Stimulated activated CD4-positive, alpha-beta T cell treated with anti-CD3 and anti-CD28 coated beads, Interleukin-12 subunit alpha, Interleukin-12 subunit beta, amount 100 ng/mL, for 4 hours (primary cell): Measurements from ENCODE around the gene PALMD.

Experiments used
- DNase-seq: peaks from one replicate; pipeline ENCODE4 v3.0.0-alpha.2; 2020

The PALMD gene, protein sequence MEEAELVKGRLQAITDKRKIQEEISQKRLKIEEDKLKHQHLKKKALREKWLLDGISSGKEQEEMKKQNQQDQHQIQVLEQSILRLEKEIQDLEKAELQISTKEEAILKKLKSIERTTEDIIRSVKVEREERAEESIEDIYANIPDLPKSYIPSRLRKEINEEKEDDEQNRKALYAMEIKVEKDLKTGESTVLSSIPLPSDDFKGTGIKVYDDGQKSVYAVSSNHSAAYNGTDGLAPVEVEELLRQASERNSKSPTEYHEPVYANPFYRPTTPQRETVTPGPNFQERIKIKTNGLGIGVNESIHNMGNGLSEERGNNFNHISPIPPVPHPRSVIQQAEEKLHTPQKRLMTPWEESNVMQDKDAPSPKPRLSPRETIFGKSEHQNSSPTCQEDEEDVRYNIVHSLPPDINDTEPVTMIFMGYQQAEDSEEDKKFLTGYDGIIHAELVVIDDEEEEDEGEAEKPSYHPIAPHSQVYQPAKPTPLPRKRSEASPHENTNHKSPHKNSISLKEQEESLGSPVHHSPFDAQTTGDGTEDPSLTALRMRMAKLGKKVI

DNA sequence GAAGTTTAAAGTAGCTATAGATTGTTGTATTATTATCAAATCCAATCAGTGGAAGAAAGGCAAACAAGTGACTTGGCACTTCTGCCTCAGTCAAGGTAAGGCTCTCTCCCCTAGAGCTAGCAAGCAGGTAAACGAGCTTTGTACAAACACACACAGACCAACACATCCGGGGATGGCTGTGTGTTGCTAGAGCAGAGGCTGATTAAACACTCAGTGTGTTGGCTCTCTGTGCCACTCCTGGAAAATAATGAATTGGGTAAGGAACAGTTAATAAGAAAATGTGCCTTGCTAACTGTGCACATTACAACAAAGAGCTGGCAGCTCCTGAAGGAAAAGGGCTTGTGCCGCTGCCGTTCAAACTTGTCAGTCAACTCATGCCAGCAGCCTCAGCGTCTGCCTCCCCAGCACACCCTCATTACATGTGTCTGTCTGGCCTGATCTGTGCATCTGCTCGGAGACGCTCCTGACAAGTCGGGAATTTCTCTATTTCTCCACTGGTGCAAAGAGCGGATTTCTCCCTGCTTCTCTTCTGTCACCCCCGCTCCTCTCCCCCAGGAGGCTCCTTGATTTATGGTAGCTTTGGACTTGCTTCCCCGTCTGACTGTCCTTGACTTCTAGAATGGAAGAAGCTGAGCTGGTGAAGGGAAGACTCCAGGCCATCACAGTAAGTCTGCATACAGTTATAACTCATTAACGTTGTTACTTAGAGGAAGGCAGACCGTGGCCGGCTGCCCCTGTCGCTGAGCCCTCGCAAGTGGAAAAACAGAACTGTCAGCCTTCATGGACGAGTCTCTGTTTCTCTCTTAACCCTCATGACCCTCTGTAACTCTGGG lies at the start of gene PALMD:
Gene PALMD, plus strand, starts transcription at position 415 of the 833 bp plus-strand sequence. Its CDS starts 205 bp downstream, at position 620.
- no peak for DNase-seq

DNA sequence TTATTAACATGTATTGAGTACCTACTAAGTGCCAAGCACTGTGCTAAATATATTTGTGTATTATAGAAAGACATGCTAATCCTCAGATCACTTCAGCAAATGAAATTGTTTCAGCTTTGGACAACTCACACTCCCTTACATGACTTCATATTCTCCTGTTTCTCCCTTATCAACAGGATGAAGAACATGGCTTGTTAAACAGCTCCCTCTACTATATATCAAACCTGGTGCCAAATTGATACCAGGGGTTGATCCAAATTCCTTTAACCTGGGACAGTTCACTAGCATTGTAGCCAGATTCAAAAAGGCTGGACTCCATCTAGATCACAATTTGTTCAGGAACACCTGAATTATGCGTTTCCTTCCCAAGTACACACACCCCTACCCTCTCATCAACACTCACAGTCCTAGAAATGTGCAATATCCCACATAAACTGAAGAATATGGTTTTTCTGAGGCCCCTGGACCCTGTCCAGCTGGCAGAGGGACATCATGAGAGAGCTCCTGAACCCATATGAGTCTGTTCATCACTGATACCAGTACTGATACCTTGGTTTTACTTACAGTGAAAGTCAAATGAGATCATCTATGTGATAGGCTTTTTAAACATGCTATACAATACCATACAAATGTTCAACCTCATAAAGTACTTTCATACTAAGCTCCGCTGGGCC lies 47.0 kb upstream of the PALMD start:
- no peak for DNase-seq

DNA sequence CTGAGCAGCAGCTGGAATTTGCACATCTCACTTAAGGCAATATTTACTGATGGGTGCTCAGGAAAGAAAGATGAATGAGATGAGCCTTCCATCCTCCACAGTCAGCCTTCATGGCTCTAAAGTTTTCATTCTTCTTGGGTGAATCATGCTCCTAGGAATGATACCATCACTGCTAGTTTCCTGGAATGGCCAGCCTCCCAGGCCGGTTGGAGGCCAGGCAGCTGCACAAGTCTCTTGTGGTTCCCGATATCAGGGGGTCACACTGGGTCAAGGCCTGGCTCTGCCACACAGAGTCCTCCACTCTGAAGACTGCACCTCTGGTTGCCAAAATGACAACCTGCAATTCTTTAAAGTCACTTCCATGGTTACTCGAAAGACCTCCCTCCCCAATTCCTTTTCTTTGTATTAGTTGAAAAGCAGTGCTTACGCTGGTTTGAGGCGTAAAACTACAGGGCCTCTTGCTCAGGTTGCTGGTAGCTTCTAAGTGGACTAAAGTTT lies 46.2 kb upstream of the PALMD start:
- no peak for DNase-seq

DNA sequence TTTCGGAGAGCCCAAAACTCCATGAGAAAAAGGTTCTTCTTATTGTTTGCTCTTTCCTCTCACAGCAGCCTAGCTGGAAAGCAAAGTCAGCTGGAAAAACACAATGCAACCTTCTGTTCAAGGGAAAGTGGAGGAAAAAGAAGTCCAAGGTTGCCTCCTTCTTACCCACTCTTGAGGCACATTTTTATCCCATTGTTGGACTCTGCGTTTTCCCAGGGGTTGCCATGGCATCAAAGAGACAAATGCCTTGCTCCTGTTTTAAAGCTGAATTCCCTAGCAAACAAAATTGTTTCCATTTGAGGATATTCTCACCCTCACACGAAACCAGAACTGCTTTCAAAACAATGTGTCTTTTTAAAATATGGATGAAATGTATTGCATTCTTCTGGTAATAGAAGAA lies 45.1 kb upstream of the PALMD start:
- DNase-seq: no peak

DNA sequence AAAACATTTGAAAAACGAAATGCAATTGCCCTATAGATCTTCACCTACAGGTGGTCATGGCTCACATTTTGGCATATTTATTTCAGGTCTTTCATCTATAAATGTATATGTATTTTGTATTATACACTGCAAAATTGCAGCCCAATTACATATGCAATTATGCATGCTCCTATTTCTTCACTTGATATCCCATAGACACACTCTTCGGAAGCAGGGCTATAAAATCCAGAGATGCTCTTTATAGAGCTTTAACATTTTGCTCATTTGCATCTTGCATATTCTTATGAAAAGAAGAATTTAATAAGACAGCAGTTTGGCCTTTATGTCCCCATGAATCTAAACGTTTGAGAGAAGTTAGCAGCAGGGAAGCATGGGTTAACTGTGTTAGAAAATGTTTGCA lies 44.7 kb upstream of the PALMD start:
- no peak for DNase-seq

DNA sequence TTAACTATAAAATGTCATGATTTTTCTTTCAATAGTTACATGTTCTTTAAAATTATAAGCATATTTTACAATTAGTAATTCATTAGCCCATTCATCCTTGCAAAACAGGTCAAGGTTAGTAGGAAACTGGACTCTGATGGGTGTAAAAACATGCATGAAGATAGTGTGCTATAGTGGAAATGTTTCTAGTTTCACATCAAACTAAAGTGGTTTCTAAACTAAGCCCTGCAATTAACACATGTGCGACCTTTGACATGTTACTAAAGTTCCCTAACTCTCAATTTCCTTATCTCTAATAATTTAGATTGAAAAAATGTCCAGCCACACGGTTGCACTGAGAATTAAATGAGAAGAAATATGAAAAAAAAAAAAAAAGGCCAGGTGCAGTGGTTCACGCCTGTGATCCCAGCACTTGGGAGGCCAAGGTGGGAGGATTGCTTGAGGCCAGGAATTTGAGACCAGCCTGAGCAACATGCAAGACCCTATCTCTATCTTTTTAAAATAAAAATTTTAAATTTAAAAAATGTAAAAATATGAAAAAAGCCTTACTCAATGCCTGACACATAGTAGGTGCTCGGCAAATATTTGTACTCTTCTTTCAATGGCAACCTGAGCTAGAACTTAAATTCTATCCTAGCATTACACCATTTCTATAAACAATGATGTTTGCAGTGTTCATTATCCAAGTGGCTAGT lies 44.1 kb upstream of the PALMD start:
- no peak for DNase-seq

DNA sequence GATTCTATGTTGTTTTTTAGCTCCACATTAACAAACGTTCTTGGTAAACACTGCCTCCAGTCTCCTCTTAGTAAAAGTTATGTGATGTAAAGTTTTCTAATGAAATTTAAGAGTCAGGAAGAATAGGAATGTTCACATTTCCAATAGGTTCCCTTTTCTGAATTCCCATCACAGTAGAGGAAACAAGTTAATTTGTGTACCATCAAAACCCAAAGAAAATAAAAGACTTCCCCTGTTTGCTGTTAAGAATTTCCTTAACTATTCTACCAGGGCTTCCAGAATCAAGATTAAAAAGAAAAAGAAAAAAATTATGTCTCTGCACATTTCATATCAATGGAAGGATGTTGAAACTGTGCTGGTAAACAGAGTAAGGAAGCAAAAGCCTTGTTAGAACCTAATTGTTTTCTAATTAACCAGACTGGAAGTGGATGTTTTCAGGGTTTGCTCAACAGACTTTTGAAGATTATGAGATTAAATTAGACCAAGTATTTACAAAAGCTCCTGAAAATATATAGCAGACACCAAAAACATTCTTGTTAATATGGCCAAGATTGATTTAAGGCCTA lies 43.4 kb upstream of the PALMD start:
- DNase-seq: no peak

DNA sequence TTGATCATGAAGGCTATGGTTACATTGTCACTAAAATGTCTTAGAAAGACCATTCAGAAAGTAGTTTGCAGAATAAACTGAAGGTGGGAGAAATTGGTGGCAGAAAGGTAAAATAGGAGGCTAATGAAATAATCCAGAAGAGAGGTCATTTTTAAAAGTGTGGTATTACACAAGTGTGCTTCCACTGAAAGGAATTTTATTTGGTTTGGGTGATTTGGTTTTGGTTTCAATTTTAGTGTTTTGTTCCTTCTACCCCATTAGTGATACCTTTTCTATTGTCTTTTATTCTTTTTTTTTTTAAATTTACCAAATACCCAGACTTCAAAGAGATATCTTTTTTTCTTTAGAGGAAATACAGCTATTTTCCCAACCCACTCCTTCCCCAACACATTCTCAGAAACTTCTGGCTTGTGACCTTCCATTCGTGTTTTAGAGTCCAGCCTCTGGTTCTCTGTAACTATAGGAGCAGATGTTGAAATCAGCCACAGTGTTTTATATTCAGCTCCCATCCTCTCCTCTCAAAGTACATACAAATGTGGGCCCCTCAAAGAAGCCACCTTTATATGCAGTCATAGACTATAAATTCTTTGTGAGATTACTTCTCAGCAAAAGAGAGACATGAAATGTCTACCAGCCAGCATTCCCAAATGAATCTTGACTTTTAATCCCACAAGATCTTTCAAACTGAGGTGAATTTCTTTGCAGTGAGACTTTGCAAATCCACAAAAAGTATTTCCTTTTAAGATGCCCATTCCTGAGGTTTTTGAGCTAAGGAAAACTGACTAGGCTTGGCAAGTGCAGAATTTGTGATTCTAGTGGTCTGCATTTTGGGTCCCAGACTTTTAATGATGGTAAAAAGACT lies 42.0 kb upstream of the PALMD start:
- DNase-seq: no peak

DNA sequence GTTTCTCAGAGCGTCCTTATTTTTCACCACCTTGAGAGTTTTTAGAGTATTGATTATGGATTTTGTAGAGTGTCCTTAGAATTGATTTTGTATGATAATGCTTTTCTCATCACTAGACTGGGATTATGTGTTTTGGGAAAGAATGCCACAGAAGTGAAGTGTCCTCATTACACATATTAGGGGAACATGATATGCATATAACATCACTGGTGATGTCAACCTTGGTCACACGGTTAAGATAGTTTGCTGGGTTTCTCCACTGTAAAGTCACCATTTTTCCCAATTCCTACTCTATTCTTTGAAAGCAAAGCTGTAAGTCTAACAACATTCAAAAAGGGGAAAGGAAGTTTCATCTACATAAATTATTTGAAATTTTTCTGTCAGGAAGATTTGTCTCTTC lies 39.6 kb upstream of the PALMD start:
- DNase-seq: no peak

DNA sequence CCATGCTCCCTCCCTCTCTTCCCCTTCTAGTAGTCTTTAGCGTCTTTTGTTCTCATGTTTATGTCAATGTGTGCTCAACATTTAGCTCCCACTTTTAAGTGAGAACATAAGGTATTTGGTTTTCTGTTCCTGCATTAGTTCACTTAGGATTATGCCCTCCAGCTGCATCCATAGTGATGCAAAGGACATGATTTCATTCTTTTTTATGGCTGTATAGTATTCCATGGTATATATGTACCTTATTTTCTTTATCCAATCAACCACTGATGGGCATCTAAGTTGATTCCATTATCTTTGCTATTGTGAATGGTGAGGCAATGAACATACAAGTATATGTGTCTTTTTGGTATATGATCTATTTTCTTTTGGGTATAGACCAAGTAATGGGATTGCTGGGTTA lies 38.3 kb upstream of the PALMD start:
- no peak for DNase-seq

DNA sequence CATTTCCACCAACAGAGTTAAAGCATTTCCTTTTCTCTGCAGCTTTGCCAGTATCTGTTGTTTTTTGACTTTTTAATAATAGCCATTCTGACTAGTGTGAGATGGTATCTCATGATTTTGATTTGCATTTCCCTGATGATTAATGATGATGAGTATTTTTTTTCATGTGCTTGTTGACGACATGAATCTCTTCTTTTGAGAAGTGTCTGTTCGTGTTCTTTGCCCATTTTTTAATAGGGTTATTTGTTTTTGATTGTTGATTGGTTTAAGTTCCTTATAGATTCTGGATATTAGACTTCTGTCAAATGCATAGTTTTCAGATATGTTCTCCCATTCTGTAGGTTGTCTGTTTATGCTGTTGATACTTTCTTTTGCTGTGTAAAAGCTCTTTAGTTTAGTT lies 37.9 kb upstream of the PALMD start:
- DNase-seq: no peak

DNA sequence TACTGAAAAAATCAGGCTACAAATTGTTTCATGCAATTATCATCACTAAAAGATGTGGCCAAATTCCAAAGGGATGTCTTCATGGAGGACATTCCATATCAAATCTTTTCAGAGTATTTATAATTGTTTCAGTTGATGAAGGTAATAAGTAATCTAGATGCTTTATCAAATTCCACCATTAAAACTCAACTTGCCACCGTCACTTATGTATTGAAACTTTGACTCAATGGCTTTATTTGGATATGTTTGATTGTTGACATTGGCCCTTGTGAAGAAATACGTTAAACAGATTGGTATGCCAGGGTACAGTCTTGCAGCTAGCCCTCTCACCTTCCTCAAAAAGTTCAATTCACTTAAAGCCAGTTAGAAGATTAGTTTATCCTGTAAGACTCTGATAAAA lies 32.2 kb upstream of the PALMD start:
- DNase-seq: no peak

DNA sequence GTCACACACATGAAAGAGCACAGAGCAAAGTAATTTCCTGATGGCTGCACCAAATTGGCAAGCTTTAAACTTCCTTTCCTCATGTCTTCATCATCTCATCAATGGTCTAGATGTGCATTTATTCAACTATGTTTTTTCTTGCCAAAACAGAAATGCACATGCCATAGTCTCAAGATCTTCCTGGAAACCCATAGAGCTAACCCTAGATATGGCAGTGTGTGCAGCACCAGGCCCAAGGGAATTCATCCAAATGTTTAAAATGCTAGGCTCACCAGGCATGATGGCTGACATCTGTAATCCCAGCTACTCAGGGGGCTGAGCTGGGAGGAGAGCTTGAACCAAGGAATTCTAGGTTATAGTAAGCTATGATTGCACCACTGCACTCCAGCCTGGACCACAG lies 31.2 kb upstream of the PALMD start:
- no peak for DNase-seq

DNA sequence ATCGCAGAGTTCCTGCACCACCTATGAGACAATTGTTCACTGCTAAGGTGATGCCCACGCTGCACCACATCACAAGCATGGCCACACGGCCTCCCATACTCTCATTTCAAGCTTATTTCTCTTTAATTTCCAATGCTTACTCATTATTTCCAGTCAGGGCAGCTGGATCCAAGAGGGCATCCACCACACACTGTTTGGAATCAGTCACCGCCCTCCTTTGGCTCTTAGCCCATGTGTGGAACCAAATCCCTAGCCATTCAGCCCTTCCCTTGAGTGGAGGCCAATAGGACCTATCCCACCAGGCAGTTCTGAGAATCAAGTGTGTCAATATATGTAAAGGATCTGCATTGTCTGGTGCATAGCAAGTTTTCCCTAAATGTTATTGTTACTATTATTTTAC lies 26.3 kb upstream of the PALMD start:
- DNase-seq: no peak

DNA sequence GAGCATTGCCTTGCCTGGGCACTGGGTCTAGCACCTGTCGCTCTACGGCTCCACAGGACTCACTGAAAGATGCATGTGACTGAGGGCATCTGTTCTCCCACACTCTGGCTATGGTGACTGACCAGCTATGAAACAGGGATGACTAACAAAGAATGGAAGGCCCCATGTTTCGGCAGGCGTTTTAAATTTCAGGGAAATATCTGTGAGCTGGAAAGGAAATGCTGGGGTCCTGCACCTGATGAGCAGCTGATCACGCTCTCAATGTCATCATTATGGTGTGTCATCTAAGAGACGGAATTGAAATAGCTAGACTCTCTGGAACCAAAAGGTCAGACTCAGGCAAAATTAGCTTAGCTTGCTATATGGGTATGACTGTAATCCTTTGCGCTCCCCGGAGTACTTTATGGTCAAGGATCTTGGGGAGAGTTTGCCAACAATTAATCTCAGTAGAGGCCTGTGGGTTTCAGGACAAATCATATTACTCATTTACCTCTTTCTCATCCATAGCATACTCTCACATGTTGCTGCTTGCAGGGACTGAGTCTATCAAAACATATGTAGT lies 24.5 kb upstream of the PALMD start:
- DNase-seq: no peak

DNA sequence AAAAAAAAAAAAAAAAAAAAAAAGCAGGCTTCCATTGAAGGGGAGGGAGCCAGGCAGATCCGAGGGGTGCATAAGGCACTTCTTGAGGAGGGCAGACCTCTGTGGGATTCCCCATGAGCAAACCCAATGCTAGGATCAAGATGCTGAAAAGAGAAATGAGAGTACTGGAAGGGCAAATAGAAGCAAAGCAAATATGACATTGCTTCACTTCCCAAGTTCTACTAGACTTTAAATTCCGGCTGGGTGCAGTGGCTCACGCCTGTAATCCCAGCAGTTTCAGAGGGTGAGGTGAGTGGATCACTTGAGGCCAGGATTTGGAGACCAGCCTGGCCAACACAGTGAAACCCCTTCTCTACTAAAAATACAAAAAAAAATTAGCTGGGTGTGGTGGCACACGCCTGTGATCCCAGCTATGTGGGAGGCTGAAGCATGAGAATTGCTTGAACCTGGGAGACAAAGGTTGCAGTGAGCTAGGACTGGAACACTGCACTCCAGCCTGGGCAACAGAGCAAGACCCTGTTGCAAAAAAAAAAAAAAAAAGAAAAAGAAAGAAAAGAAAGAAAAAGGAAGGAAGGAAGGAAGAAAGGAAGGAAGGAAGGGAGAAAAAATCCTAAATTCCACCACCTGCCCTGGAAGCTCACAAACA lies 23.1 kb upstream of the PALMD start:
- DNase-seq: no peak

DNA sequence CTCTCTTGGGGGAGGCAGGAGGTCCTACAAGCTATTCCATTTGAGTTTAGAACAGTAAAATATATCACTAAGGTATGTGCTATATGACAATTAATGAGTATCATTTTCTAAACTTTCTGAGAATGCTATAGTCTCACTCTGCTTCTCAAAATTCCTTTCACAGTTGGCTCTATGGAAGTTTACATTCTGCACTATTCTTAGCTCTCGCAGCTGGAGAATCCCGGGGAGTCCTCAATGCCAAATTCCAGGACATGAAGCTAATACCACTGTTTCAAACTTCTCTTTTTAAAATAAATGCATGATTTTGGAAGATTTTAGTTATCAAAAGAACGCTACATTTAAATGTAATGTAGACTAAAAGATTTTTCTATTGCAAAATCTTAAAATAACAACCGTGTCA lies 22.4 kb upstream of the PALMD start:
- DNase-seq: no peak

DNA sequence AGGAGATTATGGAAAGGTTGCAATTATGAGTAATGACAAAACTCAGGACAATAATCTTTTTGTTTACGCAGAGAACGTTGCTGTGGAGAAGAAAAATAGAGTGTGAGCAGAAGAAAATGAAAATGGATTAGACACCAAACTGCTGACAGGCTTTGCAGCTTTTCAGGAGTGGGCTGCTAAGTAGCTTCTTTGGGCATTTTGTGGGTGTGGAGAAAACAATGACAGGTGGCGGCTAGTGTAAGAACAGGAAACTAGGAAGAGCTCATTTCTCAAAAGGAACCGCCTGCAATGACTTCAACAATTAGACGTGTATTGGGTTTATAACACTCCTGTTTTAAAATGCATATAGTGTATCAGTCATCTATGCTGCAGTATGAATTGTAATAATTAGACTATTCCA lies 18.3 kb upstream of the PALMD start:
- DNase-seq: no peak

DNA sequence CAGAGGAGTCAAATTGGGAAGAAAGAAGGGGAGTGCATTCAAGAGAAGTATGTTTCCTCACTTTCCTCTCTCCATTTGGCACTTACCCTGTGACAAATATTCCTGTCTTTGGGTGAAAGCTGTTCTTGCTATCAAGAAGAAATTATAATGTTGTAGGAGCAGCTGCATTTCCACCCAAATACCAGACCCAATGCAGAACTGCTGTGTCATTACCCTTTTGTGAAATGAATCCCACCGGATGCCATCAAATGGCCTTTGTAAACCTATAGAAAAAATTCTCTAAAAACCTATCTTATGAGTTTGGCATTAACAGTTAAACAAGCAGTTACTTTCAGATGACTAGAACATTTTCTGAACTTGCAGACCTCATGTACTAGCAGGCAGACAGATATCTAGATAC lies 16.7 kb upstream of the PALMD start:
- DNase-seq: no peak

DNA sequence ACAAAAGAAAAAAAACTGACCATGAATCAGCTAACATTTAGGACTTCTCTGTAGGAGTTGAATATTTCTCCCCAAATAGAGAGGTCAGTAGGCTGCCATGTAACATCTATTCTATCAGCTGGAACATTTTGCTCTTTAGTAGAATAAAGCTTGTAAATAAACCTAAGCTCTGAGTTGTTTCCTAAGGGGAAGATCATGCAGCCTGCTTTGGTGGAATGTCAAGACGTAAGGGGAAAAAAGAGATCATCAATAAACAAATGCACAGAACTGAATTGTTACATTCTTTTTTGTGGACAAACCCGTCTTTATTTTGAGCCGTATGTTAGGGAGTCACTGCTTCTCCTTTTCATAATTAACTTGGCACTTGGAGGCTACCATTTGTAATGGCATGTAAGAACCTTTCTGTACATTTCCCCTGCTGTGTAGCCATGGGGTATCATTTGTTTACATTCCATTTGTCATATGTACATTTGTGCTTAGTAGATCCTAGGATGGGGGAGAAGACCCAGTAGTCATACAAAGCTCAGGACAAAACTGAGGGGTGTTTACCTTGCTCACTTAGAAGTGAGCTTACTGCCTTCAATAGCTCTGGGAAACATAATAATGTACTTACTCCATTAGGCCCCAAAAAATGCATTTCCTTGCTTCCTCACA lies 10.8 kb upstream of the PALMD start:
- no peak for DNase-seq
